K562 (cell line): Measurements from ENCODE around the gene GPRIN3.

Experiments used
- ATF7 ChIP-seq: fragments of 450-650 bp; IDR thresholded peaks from 2 replicates; pipeline ENCODE4 v1.7.1; 2014; ENCODE audit warnings: mild to moderate bottlenecking, moderate library complexity
- CTCF ChIP-seq, 3 experiments: IDR thresholded peaks in 2 of 3; conservative IDR thresholded peaks in 1 of 3; 2 replicates each; pipeline ENCODE4 v1.5.1; 2011 to 2012; ENCODE audit warnings: low read length in 3 of 3, mild to moderate bottlenecking in 3 of 3, control low read depth in 2 of 3, improper control_type of control experiment in 1 of 3, inconsistent platforms in 1 of 3, low read depth in 1 of 3, mixed read lengths in 1 of 3, moderate library complexity in 1 of 3; ENCODE audit not compliant: insufficient read depth in 2 of 3
- USF2 ChIP-seq: sonication (generic); formaldehyde crosslinking; IDR thresholded peaks from 2 replicates; pipeline ENCODE4 v1.5.0; 2020; ENCODE audit warnings: missing genetic modification reagents

GRCh38 chr4:89268679-89269078, 38.9 kb downstream of the GPRIN3 start:
- TF ChIP-seq USF2 (no peak), CTCF (IDR thresholded peaks at IDR 0.05 in 2 of 3, conservative IDR thresholded peaks at IDR 0.05 in 1 of 3; ENCODE audit: insufficient read depth in 2 of 3, low read depth in 1 of 3, low read length in 3 of 3) (no peak), ATF7 (no peak)
